GM18498 (cell line): Measurements from ENCODE around the gene PRPF31.
A peak's percentile ranks its signal among the peaks of the same experiment; 100 is the strongest.

Experiments
- ATAC-seq: cut with Tn5 transposase; IDR thresholded peaks from one replicate; pipeline ENCODE4 v1.9.1; 2021; ENCODE audit warnings: mild to moderate bottlenecking, moderate library complexity; ENCODE audit not compliant: unreplicated experiment

Gene PRPF31

DNA sequence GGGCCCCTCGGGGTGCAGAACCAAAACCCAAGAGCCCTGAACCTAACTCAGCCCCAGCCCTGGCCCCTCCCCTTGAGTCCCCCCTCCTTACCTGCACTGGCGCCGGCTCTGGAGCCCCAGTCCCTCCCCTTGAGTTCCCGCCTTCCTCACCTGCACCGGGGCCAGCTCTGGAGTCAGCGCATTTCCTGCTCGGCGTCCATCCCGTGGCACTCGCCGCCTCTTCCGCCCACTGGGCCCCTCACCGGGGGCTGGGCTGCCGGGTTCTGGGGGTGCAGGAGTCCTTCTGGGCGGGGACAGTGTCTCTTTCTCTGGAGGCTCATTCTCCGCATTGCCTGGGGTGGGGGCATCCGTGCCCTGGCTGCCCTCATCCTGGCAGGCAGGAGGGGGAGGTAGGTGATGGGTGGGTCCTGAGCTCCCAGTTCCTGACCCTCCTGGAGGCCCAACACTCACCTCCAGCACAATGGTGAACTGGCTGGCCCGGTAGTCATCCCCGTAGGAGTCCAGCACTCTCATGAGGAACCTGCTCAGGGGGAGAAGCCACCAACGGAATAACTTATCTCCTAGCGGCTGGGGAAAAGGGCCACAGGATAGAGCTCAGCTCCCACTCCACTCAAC is 7.6 kb upstream of the PRPF31 start:
- ATAC-seq = no peak

DNA sequence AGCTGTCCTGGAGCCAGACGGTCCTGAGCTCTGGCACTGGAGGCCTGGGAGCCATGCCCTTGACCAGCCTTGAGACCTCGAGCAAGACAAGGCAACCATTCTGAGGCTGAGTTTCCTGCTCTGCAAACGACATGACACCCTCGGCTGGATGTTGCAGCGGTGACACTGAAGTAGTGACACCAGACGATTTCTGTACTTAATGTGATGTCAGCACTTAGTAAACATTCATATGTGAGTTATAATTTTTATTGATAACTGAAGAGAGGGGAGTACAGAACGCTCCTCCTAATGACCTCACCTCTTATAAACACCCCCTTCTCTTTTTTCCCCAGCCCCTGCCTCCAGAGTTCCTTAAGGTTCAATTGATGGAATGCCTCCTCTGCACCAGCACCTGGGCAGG is 7.1 kb upstream of the PRPF31 start:
- no peak for ATAC-seq

GRCh38 chr19:54109651-54110050 is 5.9 kb upstream of the PRPF31 start:
- no peak for ATAC-seq

DNA sequence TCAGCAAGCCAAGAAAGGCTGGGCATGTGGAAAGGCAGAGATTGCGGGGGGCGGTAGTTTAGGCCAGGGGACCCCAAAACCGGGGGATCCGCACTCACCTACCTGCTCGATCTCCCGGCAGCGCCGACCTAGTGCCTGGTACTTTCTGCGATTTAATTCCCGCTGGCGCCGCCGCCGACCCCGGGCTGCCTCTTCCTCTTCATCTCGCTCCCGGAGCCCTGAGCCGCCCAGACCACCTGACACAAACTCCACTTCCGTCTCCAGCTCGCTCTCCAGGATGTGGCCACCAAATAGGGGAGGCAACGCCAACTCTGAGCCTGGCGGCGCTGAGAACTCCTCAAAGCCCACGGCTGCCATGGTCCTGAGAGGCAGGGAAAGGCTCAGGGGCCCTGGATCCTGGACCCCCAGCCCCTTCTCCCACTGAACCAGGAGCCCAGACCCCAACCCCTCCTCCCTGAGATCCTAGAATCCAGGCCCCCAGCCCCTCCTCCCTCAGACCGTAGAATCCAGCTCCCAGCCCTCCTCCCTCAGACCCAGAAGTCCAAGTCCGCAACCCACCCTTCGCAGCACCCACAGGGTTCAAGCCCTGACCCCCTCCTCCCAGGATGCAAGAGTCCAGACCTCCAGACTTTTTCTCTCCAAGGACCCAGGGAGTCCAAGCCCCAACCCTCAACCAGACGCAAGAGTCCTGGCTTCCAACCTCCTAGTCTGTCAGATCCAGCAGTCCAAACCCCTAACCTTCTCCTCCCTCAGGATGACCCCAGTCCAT is 1.0 kb upstream of the PRPF31 start:
- ATAC-seq = no peak

DNA sequence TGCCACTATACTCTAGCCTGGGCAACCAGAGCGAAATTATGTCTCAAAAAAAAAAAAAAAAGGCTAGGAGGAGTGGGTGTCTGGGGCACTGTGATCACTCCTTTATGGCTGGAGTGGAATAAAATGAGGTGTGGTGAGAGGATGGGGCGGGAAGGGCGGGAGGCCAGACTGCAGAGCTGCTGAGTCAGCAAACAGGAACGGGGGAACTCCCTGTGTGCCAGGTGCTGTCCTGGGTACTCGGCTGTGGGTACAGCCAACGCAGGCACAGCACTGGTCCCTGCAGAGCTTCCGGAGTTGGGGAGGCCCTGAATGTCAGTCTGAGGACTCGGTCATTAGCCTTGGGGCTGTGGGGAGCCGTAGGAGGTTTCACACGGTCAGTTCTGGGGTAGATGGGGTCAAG is 5.7 kb downstream of the PRPF31 start:
- ATAC-seq = no peak

GRCh38 chr19:54123682-54124081 is 8.1 kb downstream of the PRPF31 start:
- no peak for ATAC-seq

DNA sequence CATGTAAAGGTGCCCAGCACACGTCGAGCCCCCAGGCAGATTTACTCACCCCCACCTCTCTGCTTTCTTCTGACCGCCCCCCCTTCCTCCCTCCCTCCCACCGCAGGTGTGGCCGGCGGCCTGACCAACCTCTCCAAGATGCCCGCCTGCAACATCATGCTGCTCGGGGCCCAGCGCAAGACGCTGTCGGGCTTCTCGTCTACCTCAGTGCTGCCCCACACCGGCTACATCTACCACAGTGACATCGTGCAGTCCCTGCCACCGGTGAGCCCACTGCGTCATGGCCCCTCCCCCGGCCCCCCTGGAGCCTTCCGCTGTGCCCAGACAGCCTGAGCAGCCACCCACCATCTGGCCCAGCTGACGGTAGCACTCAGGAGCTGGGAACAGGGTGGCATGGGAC is 8.8 kb downstream of the PRPF31 start:
- no peak for ATAC-seq

DNA sequence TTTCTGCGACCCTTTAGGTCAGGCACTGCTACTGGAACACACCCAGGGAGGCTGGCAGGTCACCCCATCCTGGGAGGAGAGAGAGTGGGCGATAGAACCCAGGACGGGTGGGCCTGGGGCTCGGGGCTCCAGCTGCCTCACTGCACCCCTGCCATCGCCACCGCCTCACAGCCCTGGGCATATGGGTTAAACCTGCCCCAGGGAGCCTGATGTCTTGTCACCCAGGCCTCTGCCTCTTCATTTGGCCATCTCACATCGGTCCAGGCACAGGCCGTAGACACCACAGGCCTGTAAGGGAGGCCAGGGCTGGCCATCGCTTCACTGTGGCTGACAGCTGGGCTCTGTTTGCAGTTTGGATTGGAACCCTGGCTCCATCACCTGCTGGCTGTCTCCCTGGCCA is 10.2 kb downstream of the PRPF31 start:
- ATAC-seq = no peak

- ATAC-seq = no peak
Measured at GRCh38 chr19:54127688-54128440, 12.3 kb downstream of the PRPF31 start.

GRCh38 chr19:54128441-54128725 is 12.8 kb downstream of the PRPF31 start:
- ATAC-seq = no peak

GRCh38 chr19:54128796-54129616 is 13.5 kb downstream of the PRPF31 start:
- no peak for ATAC-seq

DNA sequence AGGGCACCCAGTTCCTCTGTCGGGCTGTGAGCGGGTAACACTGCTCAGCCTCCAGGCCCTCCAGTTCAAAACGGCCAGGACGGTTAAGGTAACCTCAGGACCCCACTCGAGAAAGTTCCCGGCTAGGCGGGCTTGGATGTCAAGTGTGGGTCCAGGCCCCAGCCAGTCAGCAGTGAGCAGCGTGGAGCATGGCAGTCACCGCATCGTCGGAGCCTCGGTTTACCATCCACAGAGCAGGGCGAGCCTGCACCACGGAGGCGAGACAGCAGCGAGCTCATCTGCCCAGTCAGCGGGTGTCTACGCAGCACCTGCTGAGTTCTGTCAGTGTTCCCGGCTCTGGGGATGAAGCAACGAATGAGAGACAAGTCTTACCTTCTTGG is 14.1 kb downstream of the PRPF31 start:
- no peak for ATAC-seq

- ATAC-seq = no peak
Measured at GRCh38 chr19:54133312-54133956, 17.9 kb downstream of the PRPF31 start.

DNA sequence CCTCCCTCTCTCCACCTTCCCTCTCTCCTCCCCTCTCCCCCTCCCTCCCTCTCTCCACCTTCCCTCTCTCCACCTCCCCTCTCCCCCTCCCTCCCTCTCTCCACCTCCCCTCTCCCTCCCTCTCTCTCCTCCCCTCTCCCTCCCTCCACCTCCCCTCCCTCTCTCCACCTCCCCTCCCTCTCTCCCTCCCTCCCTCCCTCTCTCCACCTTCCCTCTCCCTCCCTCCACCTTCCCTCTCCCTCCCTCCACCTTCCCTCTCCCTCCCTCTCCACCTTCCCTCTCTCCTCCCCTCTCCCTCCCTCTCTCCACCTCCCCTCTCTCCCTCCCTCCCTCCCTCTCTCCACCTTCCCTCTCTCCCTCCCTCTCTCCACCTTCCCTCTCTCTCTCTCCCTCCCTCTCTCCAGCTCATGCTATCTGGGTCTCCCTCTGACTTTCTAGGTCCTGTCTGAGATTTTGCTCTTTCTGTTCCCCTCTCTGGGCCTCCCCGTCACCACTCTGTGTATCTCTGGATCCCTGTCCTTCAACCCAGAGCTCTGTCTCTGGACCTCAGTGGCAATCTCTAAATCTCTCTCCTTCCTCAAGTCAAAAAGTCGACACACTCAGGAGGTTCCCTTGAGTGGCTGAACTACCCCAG is 18.5 kb downstream of the PRPF31 start:
- ATAC-seq = no peak

DNA sequence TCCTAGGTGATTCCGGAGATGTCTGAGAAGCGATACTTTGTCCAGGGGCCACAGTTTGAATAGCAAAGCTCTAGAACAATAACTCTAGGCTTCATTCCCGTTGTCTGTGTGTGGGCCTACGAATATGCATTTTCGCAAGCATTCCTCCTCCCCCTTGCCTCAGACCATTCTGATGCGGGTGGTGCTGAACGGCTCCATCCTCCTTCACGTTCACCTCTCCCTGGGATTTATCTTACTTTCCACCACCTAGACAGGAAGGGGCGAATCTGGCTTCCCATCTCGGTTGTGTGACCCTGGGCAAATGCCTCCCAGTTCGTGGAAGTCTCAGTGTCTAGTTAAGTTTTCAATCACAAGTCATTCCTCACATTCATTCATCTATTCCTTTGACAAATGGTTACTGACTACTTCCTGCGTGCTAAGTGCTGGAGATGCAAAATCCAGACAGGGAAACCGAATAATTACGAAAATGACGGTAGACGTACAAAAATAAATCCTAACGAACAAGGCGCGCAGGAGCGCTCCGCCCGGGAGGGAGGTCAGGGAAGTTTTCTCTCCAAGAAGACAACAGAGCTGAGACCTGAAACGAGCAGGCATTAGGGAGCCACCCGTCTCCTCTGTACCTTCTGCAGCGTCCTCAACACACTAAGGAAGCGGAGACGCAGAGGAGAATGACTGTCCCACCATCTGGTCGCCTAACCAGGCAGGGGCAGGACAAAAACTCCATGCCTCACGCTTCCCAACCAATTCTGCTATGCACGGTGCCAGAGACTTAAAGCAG is 20.7 kb downstream of the PRPF31 start:
- no peak for ATAC-seq

GRCh38 chr19:54136864-54137698 is 21.5 kb downstream of the PRPF31 start:
- ATAC-seq = peak; percentile 78

- no peak for ATAC-seq
Measured at GRCh38 chr19:54137699-54138488, 22.3 kb downstream of the PRPF31 start, which contains the start of gene CNOT3. TSS of gene CNOT3 (plus strand) at chr19:54137762. CDS start at chr19:54142979, 5,217 bp downstream.
